Heart left ventricle (tissue), 13 donors: ENCODE data around the gene SRGAP2B.
"Not testable (repeated sequence)": the region's sequence is repeated elsewhere in the genome, so short reads cannot be mapped to it uniquely, and the experiment has no call there.

Experiments
- POLR2A ChIP-seq, 2 donors: fragments of 450-650 bp; IDR thresholded peaks; one replicate each; pipeline ENCODE4 v1.6.1; 2017; ENCODE audit warnings: antibody characterized with exemption in 2 of 2, mild to moderate bottlenecking in 2 of 2, moderate library complexity in 2 of 2
- TF ChIP-seq, protein P1 (sequence below), 12 donors: fragments of 200-600 bp; sonication (generic) in 4 of 12; IDR thresholded peaks; one replicate each; pipeline versions ENCODE4 v1.5.0 to v1.8.0; 2018 to 2022; ENCODE audit warnings: antibody characterized with exemption in 12 of 12, mild to moderate bottlenecking in 5 of 12
- donor health status: ischemic (EF 13 %, LVEDD 7.1; RV severe dilation, severe dysfunction).
- donor health status: DM: no; HTN: yes; CAD: no.
- donor health status: DM: no; HTN: no; CAD: no.
- donor health status: ischemic (EF 25% LVEDD 6.9; RV normal size, moderate dysfunction).
- donor health status: ischemic (EF 25% LVEDD 5.7; RV mildly dilated, moderate dysfunction).
- donor health status: ischemic (EF 35%, LVEDD 5.7; RV mildly dilated, moderate dysfunction).
- donor health status: nonischemic (EF 11% LVEDD 7.7; RV severe dilation, severe dysfunction).
- donor health status: DM: yes; HTN: yes; CAD: no.
- donor health status: PGD.
- donor health status: ischemic (EF 29% LVEDD 5.4; RV normal size, mild dysfunction).
- donor health status: nonischemic (EF 23%, LVEDD 6.1; RV moderate dilation, normal function).

GRCh38 chr1:144987131-144987530 is 108.0 kb downstream of the SRGAP2B start:
- TF ChIP-seq, protein P1, sequence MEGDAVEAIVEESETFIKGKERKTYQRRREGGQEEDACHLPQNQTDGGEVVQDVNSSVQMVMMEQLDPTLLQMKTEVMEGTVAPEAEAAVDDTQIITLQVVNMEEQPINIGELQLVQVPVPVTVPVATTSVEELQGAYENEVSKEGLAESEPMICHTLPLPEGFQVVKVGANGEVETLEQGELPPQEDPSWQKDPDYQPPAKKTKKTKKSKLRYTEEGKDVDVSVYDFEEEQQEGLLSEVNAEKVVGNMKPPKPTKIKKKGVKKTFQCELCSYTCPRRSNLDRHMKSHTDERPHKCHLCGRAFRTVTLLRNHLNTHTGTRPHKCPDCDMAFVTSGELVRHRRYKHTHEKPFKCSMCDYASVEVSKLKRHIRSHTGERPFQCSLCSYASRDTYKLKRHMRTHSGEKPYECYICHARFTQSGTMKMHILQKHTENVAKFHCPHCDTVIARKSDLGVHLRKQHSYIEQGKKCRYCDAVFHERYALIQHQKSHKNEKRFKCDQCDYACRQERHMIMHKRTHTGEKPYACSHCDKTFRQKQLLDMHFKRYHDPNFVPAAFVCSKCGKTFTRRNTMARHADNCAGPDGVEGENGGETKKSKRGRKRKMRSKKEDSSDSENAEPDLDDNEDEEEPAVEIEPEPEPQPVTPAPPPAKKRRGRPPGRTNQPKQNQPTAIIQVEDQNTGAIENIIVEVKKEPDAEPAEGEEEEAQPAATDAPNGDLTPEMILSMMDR (IDR thresholded peaks at IDR 0.05) = not testable (repeated sequence)
- not testable (repeated sequence) for TF ChIP-seq POLR2A (IDR thresholded peaks at IDR 0.05)
